GM19455 (cell line): ENCODE data around the gene ATXN2.
"Not testable (repeated sequence)": the region's sequence is repeated elsewhere in the genome, so short reads cannot be mapped to it uniquely, and the experiment has no call there.

ENCODE experiments used
- ATAC-seq: cut with Tn5 transposase; IDR thresholded peaks from one replicate; pipeline ENCODE4 v1.9.1; 2021; ENCODE audit not compliant: unreplicated experiment

The ATXN2 gene

DNA sequence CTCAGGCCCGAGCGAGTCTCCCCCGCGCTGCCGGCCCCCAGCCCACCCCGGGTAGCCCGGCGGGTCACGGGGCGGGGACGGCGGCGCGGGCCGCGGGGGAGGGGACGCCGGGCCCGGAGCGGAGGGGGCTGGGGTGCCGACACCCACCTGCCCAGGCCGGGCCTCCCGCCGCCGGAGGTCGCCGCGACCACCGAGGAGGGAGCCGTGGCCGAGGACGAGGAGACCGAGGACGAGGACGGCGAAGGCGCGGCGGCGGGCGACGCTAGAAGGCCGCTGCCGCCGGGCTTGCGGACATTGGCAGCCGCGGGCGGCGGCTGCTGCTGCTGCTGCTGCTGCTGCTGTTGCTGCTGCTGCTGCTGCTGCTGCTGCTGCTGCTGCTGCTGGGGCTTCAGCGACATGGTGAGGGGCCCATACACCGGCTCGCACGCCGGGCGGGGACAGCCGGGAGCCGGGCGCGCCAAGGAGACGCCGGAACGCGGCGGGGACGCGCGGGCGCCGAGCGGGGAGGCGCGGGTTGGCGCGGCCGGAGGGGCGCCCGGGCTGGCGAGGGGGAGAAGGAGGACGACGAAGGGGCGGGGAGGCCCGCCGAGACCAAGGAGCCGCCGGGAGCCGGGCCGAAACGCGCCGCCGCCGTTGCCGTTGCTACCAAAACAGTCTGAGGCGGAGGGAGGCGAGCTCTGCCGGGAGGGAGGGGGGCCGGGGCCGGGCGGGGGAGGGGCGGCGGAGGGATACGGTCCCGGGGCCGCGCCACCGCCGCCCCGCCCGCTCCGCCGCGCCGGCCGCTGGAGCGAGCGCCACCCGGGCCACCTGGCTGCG lies at the start of gene ATXN2:
Gene ATXN2 (minus strand): TSS at position 679 of the 816 bp plus-strand sequence. CDS start 281 bp downstream, at position 398.
- ATAC-seq: peak; percentile 49

GRCh38 chr12:111645433-111645832 lies 46.3 kb upstream of the ATXN2 start:
- no peak for ATAC-seq

DNA sequence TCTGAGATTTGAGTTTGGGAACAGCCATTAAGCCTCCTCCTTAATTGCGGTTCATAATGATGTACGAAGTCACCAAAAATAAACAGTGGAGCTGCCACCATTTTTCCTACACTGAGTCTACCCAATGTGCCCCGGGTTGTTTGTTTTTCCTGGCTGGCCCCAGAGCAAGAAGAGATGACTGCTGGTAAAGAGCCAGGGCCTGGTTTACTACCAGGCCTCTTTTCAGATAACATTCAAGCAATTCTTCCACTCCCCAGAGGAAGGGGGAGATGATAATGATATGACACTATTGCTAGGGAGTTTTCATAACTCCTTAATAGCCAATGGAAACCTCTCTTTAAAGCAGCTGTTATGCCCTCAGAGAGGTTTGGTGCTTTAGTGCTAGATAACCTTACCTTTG lies 44.3 kb upstream of the ATXN2 start:
- no peak for ATAC-seq

DNA sequence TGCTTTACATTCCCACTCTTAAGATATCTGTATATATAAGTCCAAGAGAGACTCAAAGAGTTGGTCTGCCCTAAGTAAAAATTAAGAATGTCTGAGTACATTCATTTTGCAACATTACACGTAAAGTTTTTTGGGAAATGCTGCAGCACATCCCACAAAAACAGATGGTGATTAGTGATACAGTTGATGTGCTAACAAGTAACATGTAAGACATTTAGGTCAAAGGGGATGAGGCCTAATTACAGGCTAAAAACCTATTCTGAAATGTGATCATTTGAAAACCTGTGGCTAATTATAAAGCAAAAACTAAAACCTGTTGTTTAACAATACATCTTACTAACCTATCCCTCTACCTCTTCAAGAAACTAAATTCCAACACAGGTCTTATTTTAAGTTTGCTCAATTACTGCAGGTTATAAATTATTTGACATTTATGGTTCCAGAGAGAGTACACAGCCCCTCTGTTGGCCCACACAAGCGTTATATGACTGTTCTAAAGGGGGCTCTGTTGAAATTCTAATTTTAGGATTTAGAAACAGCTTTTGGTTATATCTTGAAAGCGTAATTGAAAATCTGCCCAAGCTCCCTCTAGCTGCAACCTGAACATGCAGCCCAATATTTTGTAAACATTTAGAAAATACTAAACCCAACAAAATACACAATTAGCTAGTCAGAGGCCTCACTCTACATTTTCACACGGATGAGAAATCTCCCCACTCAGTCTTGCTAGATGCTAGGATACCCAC lies 43.7 kb upstream of the ATXN2 start:
- ATAC-seq: no peak

GRCh38 chr12:111640506-111640905 lies 41.4 kb upstream of the ATXN2 start:
- no peak for ATAC-seq

- no peak for ATAC-seq
Observed at GRCh38 chr12:111638556-111638955, 39.4 kb upstream of the ATXN2 start.

GRCh38 chr12:111636209-111636945 lies 37.3 kb upstream of the ATXN2 start:
- no peak for ATAC-seq

GRCh38 chr12:111635524-111635923 lies 36.4 kb upstream of the ATXN2 start:
- no peak for ATAC-seq

- ATAC-seq: no peak
Observed at GRCh38 chr12:111628505-111629260, 29.6 kb upstream of the ATXN2 start.

DNA sequence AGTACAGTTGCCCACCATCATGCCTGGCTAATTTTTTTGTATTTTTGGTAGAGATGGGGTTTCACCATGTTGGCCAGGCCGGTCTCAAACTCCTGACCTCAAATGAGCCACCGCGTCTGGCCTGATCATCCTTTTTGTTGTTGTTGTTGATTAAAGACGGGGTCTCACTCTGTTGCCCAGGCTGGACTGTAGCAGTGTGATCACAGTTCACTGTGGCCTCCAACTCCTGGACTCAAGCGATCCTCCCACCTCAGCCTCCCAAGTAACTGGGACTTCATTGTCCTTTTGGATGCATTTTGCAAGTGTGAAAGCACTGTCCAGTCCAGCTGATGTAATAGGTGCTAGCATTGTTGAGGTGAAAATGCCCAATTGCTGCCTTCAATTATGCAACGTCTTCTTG lies 27.1 kb upstream of the ATXN2 start:
- no peak for ATAC-seq

GRCh38 chr12:111624540-111624939 lies 25.4 kb upstream of the ATXN2 start:
- no peak for ATAC-seq

GRCh38 chr12:111617841-111618240 lies 18.7 kb upstream of the ATXN2 start:
- ATAC-seq: not testable (repeated sequence)

- no peak for ATAC-seq
Observed at GRCh38 chr12:111616177-111616623, 17.1 kb upstream of the ATXN2 start.

- ATAC-seq: no peak
Observed at GRCh38 chr12:111607239-111607638, 8.1 kb upstream of the ATXN2 start.

DNA sequence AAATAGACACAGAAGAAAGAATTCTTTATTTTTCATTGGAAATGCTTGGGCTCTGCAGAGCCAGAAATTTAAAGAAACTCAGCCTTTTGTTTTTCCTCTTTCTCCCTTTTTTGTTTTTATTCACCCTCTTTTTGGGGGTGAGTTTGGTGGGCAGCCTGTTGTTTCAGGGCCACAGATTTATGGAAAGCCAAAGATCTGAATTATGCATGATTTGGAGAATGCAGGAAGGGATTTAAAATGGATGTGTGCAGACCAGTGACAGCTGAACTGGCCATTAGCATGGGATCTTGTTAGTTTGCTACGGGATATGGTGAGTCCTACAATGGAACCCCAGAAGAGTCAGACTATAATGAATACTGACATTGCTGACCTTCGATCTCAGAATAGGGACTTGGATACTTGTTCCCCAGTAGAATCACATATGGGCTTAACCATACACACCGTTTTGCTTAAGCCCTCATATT lies 7.7 kb upstream of the ATXN2 start:
- ATAC-seq: no peak

GRCh38 chr12:111605911-111606766 lies 7.0 kb upstream of the ATXN2 start:
- no peak for ATAC-seq

DNA sequence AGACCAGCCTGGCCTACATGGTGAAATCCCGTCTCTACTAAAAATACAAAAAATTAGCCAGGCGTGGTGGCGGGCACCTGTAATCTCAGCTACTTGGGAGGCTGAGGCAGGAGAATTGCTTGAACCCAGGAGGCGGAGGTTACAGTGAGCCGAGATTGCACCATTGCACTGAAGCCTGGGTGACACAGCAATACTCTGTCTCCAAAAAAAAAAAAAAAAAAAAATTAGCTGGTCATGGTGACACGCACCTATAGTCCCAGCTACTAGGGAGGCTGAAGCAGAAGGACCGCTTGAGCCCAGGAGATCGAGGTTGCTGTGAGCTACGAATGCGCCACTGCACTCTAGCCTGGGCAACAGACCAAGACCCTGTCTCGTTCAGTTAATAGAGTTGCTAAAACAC lies 3.7 kb upstream of the ATXN2 start:
- ATAC-seq: not testable (repeated sequence)

GRCh38 chr12:111602348-111602747 lies 3.2 kb upstream of the ATXN2 start:
- no peak for ATAC-seq

- not testable (repeated sequence) for ATAC-seq
Observed at GRCh38 chr12:111600986-111601385, 1.9 kb upstream of the ATXN2 start.

DNA sequence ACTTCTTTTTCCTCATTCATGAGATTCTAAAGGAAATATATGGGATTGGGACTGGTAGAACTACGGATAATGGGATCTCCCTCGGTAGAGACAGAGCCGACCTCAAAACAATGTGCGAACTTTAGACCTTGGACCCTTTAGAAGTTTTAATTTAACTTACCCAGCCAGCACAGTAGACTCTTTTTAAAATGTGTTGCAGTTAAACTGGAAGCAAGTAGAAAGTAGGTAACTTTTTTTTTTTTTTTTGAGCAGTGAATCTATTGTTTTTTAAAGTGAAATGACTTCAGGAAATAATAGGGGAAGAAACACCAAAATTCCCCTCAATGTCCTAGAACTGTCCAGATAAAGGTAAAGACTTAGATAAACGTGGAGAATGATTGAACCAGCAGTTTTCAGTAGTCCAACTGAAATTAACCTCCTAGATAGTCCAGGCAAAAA lies 1.1 kb upstream of the ATXN2 start:
- no peak for ATAC-seq
